ENCODE measurements around the gene TPSD1. TPM values are rescaled to one million over a fixed set of nuclear protein-coding genes. Genes with fewer than 3 reads are reported as not detected.

Gene TPSD1
- total RNA-seq, 1 donor from 2014 or later, result not detected

DNA sequence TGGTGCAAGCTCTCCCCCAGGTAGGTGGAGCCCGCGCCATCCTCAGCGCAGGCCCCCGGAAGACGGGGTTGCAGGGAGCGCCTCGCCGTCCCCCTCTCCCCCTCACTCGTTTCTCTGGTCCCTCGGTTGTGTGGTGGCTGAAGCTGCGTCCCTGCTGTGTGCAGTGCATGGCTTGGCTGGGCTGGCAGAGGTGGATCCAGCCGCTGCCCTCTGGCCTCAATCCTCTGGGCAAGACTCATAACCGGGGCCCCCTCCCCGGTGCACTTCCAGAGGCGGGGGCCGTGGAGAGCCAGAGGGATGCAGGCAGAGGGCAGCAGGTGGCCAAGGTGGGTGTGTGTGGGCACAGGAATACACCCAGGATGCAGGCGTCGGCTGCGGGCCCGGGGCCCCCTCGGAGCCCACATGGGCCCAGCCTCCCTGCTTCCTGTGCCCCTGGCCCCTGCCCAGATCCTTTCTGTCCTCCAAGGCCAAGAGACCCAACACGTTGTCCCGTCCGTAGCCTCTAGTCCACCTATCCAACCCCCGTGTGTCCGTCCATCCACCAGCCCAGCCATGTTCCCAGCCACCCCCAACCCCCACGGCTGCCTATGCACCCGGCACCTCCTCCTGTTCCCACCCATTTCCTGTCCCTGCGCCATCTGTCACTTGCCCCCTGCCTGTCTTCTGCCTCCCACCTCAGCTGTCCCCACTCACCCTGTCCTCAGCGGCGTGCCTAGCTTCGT, 40.1 kb upstream of the TPSD1 start:
- no peak for TF ChIP-seq CTCF (IDR thresholded peaks at IDR 0.05; ENCODE audit: insufficient read depth, low read length, poor library complexity, severe bottlenecking)
- Histone ChIP-seq H3K4me3 (ENCODE audit: low read depth, low read length) (no peak overlapping the region), H3K27me3 (ENCODE audit: control insufficient read depth, insufficient read depth, low read length) (no peaks in the 10 kb centered on the region), H3K36me3 (ENCODE audit: control insufficient read depth, insufficient read depth, low read length) (no peaks in the 10 kb centered on the region)
- no peak for DNase-seq (ENCODE audit: low read depth)

DNA sequence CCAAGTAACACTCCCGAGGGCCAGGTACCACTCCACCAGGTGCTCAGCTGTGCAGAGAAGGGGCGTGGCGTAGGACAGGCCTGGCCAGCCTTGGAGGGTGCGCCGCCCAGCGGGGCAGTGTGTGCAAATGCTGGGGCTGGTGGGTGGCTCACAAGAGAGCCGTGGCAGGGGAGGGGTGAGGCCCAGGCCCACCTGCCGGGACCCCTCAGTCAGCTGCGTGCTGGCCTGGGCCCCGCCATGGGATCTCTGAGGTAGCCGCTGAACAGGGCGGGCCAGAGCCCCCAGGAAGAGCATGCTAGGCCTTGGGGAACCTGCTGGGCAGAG, 39.6 kb upstream of the TPSD1 start:
- no peak overlapping the region for H3K4me3 ChIP-seq (ENCODE audit: low read depth, low read length)
- DNase-seq (ENCODE audit: low read depth), result no peak
- no peaks in the 10 kb centered on the region for H3K36me3 ChIP-seq (ENCODE audit: control insufficient read depth, insufficient read depth, low read length)
- no peak for TF ChIP-seq CTCF (IDR thresholded peaks at IDR 0.05; ENCODE audit: insufficient read depth, low read length, poor library complexity, severe bottlenecking)
- no peaks in the 10 kb centered on the region for H3K27me3 ChIP-seq (ENCODE audit: control insufficient read depth, insufficient read depth, low read length)

DNA sequence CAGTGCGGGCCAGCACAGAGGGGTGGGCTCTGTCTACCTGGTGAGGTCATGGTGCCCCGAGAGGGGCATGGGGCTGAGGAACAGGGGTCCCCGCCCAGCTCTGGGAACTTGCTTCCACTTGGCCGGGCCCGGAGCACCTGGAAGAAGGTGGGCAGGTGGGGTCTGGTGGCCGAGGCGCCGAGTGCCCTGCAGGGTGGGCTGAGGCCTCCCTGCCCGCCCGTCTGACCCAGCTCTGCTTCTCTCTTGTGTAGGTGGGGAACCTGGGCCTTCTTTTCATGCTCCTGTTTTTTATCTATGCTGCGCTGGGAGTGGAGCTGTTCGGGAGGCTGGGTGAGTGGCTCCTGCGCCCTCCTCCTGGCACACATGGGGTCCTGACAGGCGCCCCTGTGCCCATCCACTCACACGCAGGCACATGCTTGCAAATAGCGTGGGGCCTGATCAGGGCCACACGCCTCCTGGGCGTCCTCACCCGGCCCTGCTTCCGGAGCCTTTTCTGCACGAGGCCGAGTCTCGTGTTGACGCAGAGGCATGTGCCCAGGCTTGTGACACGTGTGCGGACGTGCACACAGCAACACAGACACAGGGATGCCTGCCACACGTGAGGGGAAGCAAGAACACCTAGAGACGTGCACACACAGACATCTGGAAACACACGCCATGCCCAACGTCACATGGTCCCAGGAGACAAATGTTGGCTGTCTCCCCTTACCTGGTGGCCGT, 39.0 kb upstream of the TPSD1 start:
- TF ChIP-seq CTCF (IDR thresholded peaks at IDR 0.05; ENCODE audit: insufficient read depth, low read length, poor library complexity, severe bottlenecking), result no peak
- DNase-seq (ENCODE audit: low read depth), result no peak
- no peak overlapping the region for H3K4me3 ChIP-seq (ENCODE audit: low read depth, low read length)
- H3K27me3 ChIP-seq (ENCODE audit: control insufficient read depth, insufficient read depth, low read length), result no peaks in the 10 kb centered on the region
- H3K36me3 ChIP-seq (ENCODE audit: control insufficient read depth, insufficient read depth, low read length), result no peaks in the 10 kb centered on the region

GRCh38 chr16:1217526-1217925, 38.3 kb upstream of the TPSD1 start:
- H3K4me3 ChIP-seq (ENCODE audit: low read depth, low read length), result no peak overlapping the region
- no peaks in the 10 kb centered on the region for H3K27me3 ChIP-seq (ENCODE audit: control insufficient read depth, insufficient read depth, low read length)
- no peak for DNase-seq (ENCODE audit: low read depth)
- no peaks in the 10 kb centered on the region for H3K36me3 ChIP-seq (ENCODE audit: control insufficient read depth, insufficient read depth, low read length)
- TF ChIP-seq CTCF (IDR thresholded peaks at IDR 0.05; ENCODE audit: insufficient read depth, low read length, poor library complexity, severe bottlenecking), result no peak

GRCh38 chr16:1218061-1218929, 37.6 kb upstream of the TPSD1 start:
- no peak for DNase-seq (ENCODE audit: low read depth)
- no peak for TF ChIP-seq CTCF (IDR thresholded peaks at IDR 0.05; ENCODE audit: insufficient read depth, low read length, poor library complexity, severe bottlenecking)
- Histone ChIP-seq H3K36me3 (ENCODE audit: control insufficient read depth, insufficient read depth, low read length) (no peaks in the 10 kb centered on the region), H3K4me3 (ENCODE audit: low read depth, low read length) (no peak overlapping the region), H3K27me3 (ENCODE audit: control insufficient read depth, insufficient read depth, low read length) (peaks cover 7% of the 10 kb centered on the region)

Measured in kidney epithelial cell (primary cell).